GM19238 (cell line): ENCODE measurements around the gene ZCCHC14.

ENCODE experiments used
- DNase-seq: peaks from one replicate; pipeline ENCODE4 v3.0.0; 2011; ENCODE audit warnings: low spot score; ENCODE audit not compliant: insufficient read length

ZCCHC14 gene

GRCh38 chr16:87457709-87458423 lies 35.0 kb downstream of the ZCCHC14 start:
- DNase-seq, result no peak

- no peak for DNase-seq
These were observed 35.7 kb downstream of the ZCCHC14 start for GRCh38 chr16:87457061-87457611.

DNA sequence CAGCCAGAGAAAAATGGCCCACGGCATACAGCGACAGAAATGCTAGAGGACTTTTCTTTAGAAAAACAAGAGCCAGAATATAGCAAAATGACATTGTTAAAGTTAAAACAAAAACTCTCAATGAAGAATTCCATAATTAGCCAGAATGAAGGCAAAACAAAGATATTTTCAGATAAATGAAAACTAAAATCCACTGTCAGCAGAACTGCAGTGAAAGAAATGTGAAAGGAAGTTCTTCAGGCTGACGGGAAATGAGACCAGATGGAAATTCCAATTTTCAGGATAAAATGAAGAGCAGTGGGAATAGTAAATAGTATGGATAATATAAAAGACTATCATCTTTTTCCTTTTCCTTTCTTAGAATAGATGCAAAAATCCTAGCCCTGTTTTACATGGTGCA lies 38.4 kb downstream of the ZCCHC14 start:
- no peak for DNase-seq

GRCh38 chr16:87453326-87453725 lies 39.5 kb downstream of the ZCCHC14 start:
- no peak for DNase-seq

GRCh38 chr16:87451563-87452210 lies 41.1 kb downstream of the ZCCHC14 start:
- no peak for DNase-seq

- DNase-seq, result no peak
These were observed 44.0 kb downstream of the ZCCHC14 start for GRCh38 chr16:87448866-87449265.

DNA sequence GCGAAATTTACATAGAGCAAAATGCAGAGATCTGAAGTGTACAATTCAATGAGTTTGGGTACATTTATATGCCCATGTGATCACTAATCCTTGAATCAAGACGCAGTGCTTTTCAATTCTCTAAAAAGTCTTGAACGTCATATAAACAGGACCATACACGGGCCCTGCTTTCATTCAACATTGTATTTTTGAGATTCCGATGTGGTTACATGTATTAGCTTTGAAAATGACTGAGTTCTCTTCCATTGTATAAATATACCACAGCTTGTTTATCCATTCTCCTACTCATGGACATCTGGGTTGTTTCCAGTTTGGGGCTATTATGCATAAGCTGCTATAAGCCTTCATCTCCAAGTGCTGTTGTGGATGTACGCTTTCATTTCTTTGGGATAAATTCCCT lies 45.5 kb downstream of the ZCCHC14 start:
- DNase-seq, result no peak

- no peak for DNase-seq
These were observed 46.3 kb downstream of the ZCCHC14 start for GRCh38 chr16:87446479-87446878.

DNA sequence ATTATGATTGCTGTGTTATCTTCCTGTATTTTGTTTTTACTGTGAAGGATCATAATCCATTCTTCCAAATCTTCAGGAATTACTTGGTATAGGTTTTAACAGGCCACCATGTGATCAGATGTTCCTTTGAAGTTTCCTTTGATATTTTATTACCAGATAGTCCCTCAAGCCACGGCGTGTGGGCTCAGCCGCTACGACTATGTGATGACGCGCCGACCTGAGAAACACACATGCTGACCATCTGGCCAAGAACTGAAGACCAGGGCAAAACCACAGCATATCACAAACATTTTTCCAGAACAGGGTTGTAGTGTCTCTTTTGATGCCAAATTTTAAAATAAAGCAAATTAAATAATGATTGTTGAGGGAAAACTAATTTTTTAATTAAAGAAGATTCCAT lies 47.3 kb downstream of the ZCCHC14 start:
- no peak for DNase-seq

DNA sequence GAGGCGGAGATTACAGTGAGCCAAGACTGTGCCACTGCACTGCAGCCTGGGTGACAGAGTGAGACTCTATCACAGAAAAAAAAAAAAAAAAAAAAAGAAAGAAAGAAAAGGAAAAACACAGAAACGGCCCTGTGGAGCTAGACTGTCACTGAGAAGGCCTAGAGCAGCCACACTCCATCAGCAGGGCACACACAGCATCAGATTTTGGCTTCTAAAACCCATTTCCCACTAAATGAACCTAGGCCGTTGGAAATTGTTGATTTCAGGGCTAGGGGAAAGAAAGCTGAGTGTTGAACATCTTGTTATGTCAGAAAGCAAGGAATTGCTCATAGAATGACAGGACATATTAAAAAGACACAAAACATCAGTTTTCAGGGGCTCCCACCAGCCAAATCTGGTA lies 48.9 kb downstream of the ZCCHC14 start:
- no peak for DNase-seq

- no peak for DNase-seq
These were observed 49.8 kb downstream of the ZCCHC14 start for GRCh38 chr16:87443016-87443415.

GRCh38 chr16:87442581-87442966 lies 50.2 kb downstream of the ZCCHC14 start:
- no peak for DNase-seq

- no peak for DNase-seq
These were observed 50.8 kb downstream of the ZCCHC14 start for GRCh38 chr16:87441886-87442580.

- no peak for DNase-seq
These were observed 52.9 kb downstream of the ZCCHC14 start for GRCh38 chr16:87439926-87440325.

DNA sequence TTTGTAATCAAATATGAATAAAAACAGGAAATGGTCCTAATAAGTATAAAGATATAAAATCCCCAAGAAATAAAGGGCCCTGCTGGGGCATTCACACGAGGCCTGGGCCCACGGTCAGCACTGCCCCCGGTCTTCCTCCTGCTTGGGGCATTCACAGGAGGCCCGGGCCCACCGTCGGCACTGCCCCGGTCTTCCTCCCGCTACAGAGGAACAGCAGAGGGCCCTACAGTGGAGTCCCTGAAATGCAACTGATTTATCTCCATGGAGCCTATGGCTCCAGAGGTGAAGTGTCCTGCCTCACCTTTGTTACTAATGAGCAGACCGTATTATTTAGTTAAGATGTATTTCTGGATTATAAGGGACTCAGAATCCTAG lies 54.2 kb downstream of the ZCCHC14 start:
- DNase-seq, result no peak

DNA sequence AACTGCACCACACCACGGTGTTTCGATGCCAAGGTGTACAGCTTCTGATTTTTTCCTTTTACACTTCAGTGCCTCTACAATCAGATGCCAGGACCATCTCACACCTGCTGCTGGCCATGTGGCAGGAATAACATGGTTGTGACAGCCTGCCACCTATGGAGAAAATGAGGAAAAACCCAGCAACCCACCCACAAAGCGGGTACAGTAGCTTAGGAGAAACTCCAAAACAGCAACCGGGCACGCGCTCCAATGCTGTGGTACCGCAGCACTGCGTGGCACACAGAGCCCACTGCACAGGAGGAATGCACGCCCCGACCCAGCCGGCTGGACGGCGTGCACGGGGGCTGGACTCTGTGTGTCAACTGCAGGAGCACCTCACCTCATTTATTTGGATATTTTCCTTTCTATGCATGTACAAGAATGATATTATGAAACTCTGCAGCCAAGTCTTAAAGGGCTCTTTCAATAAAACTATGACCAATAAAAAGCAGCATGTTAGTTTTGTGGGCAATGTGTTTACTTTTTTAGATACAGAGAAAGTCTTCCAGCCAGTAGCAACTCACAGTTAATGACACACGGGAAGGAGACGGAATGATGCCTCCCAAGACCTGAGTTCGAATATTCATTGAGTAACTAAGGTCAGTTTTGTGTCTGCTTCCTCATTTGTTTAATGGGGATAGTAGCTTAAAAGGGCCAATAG lies 54.8 kb downstream of the ZCCHC14 start:
- no peak for DNase-seq

DNA sequence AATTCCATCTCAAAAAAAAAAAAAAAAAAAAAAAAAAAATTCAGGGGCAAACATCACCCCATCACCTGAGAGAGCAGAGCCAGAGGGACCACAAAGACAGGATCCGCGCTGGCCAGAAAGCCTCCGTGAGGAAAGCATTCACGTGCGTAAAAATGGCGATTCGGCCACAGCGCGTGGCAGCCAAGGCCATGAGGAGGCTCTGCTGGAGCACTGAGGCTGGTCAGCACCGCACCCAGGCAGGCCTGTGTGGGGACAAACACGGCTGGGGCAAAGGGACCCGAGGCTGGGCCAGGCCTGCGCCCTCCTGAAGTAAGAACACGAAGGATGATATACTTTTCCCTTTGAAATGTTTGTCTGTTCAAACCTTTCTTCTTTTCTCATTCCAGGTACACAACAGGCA lies 55.5 kb downstream of the ZCCHC14 start:
- DNase-seq, result no peak

- no peak for DNase-seq
These were observed 56.3 kb downstream of the ZCCHC14 start for GRCh38 chr16:87436225-87437172.

DNA sequence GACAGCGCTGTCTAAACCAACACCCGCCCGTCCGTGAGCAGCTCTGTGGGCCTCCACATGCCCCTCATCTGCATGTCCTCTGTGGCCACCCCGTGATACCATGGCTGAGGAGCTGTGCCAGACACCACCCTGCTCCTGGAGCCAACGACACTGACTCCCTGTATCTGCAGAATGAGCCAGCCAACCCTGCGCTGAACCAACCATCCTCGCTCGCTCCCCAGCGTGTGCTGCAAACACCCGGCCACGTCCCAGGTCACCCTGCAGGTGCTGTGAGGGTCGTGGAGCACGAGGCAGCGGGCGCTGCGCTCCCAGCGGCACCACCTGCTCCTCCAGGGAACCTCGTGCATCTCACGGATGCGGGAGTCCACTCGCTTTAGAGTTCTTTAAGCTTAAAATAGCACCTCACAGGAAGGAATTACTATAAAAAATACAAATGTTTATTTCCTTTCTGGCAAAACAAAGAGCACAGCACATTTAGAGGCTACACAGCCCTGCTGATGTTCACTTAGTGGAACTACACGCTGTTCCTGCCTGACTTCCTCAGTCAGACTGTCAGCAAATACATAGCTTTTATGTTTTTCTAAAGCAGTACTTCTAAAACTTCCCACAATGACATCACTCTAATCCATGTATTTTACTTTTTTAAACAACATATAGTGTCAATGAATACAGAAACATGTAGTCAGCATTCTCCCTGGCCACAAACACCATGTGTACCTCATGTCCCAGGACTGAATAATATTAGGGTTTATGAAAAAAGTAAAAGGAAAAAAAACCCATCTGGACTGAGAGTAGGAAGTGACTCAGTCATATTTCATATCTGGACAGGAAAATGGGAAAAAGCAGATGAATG lies 57.2 kb downstream of the ZCCHC14 start:
- no peak for DNase-seq
